SH-SY5Y (cell line): ENCODE measurements around the gene NUP98.

Source experiments
- GATA2 ChIP-seq: IDR thresholded peaks from 2 replicates; pipeline ENCODE4 v1.6.1; 2011; ENCODE audit warnings: mild to moderate bottlenecking, low read depth, low read length
- GATA3 ChIP-seq: IDR thresholded peaks from 2 replicates; pipeline ENCODE4 v1.6.1; 2011; ENCODE audit warnings: low read depth, mild to moderate bottlenecking, low read length, moderate library complexity

DNA sequence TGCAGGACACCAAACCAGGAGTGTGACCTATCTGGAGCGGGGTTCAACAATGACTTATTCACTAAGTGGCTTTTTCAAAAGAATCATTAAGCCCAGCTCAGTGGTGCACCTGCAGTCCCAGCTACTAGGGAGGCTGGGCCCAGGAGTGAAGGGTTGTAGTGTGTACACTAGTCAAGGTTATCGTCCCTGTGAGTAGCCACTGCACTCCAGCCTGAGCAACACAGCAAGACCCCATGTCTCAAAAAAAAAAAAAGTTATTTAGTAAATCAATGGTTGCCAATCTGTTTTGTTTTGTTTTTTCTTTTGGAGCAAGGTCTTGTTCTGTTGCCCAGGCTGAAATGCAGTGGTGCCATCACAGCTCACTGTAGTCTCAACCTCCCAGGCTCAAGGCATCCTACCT lies 35.5 kb upstream of the NUP98 start:
- TF ChIP-seq GATA3 (no peak), GATA2 (no peak)
